HEK293 (cell line): ENCODE measurements around the gene CKS2.

ENCODE experiments used
- CTCF ChIA-PET: fragments of 350-600 bp; formaldehyde crosslinking; extraction: SDS; loops from one replicate; lab custom pipeline; 2021; ENCODE audit warnings: antibody characterized with exemption; lab: Yijun Ruan, JAX
- POLR2A ChIA-PET: fragments of 300-600 bp; formaldehyde crosslinking; extraction: SDS; loops from one replicate; lab custom pipeline; 2020; ENCODE audit warnings: antibody characterized with exemption, inconsistent platforms; lab: Yijun Ruan, JAX
- H3K27ac ChIP-seq: fragments of 200-500 bp; sonication (Bioruptor generic); 2 replicates; pipeline ENCODE4 v1.5.1; 2014; ENCODE audit warnings: low read depth, low read length, control low read depth, inconsistent platforms; ENCODE audit errors: extremely low read depth
- H3K36me3 ChIP-seq, 2 experiments: fragments of 200-500 bp in 1 of 2; sonication (Bioruptor generic) in 1 of 2; 1 replicate in 1 of 2; 2 replicates in 1 of 2; pipeline ENCODE4 v1.5.1; 2014 to 2017; ENCODE audit warnings: inconsistent platforms in 2 of 2, low read length in 2 of 2; ENCODE audit not compliant: control insufficient read depth in 2 of 2, insufficient read depth in 1 of 2
- H3K4me1 ChIP-seq: fragments of 200-500 bp; sonication (Bioruptor generic); 2 replicates; pipeline ENCODE4 v1.5.1; 2014; ENCODE audit warnings: mild to moderate bottlenecking, low read length, inconsistent platforms; ENCODE audit not compliant: control insufficient read depth, insufficient read depth
- H3K4me3 ChIP-seq: 2 replicates; pipeline ENCODE4 v1.5.1; 2011; ENCODE audit warnings: low read depth, mild to moderate bottlenecking, control low read depth, low read length, moderate library complexity
- H3K9me3 ChIP-seq: fragments of 200-500 bp; sonication (Bioruptor generic); 2 replicates; pipeline ENCODE4 v1.5.1; 2014; ENCODE audit warnings: low read depth, low read length, inconsistent platforms; ENCODE audit not compliant: control insufficient read depth, insufficient read depth
- IKZF3 ChIP-seq: fragments of 450-650 bp; IDR thresholded peaks from 2 replicates; pipeline ENCODE4 v1.5.0; 2018; ENCODE audit warnings: missing biosample characterization, mild to moderate bottlenecking, missing genetic modification characterization, moderate library complexity
- KLF16 ChIP-seq: fragments of 450-650 bp; formaldehyde crosslinking; IDR thresholded peaks from 2 replicates; pipeline ENCODE4 v1.5.1; 2017; ENCODE audit warnings: missing biosample characterization, missing genetic modification characterization
- SP2 ChIP-seq: fragments of 450-650 bp; formaldehyde crosslinking; IDR thresholded peaks from 2 replicates; pipeline ENCODE4 v1.5.1; 2016; ENCODE audit warnings: missing biosample characterization, missing genetic modification characterization
- SP3 ChIP-seq: fragments of 450-650 bp; formaldehyde crosslinking; IDR thresholded peaks from 2 replicates; pipeline ENCODE4 v1.5.1; 2016; ENCODE audit warnings: missing biosample characterization, missing genetic modification characterization
- ZBTB21 ChIP-seq: fragments of 450-650 bp; formaldehyde crosslinking; IDR thresholded peaks from 2 replicates; pipeline ENCODE4 v1.5.1; 2017; ENCODE audit warnings: missing biosample characterization, missing genetic modification characterization
- ZBTB8A ChIP-seq: fragments of 450-650 bp; formaldehyde crosslinking; IDR thresholded peaks from 2 replicates; pipeline ENCODE4 v1.5.1; 2016; ENCODE audit warnings: missing biosample characterization, missing genetic modification characterization
- ZFP3 ChIP-seq: fragments of 450-650 bp; formaldehyde crosslinking; IDR thresholded peaks from 2 replicates; pipeline ENCODE4 v1.5.1; 2016; ENCODE audit warnings: low read depth, missing biosample characterization, missing genetic modification characterization
- ZNF138 ChIP-seq: fragments of 450-650 bp; formaldehyde crosslinking; IDR thresholded peaks from 2 replicates; pipeline ENCODE4 v1.5.1; 2016; ENCODE audit warnings: missing biosample characterization, missing genetic modification characterization, borderline replicate concordance
- ZNF157 ChIP-seq: fragments of 450-650 bp; formaldehyde crosslinking; IDR thresholded peaks from 2 replicates; pipeline ENCODE4 v1.5.1; 2016; ENCODE audit warnings: missing biosample characterization, missing genetic modification characterization
- ZNF302 ChIP-seq: fragments of 450-650 bp; formaldehyde crosslinking; IDR thresholded peaks from 2 replicates; pipeline ENCODE4 v1.5.1; 2016; ENCODE audit warnings: missing biosample characterization, missing genetic modification characterization, low read depth
- ZNF426 ChIP-seq: fragments of 450-650 bp; formaldehyde crosslinking; IDR thresholded peaks from 2 replicates; pipeline ENCODE4 v1.5.1; 2017; ENCODE audit warnings: missing biosample characterization, missing genetic modification characterization, mild to moderate bottlenecking, inconsistent platforms, moderate library complexity
- ZNF48 ChIP-seq: fragments of 450-650 bp; formaldehyde crosslinking; IDR thresholded peaks from 2 replicates; pipeline ENCODE4 v1.5.1; 2016; ENCODE audit warnings: missing biosample characterization, missing genetic modification characterization
- ZNF510 ChIP-seq: fragments of 450-650 bp; formaldehyde crosslinking; IDR thresholded peaks from 2 replicates; pipeline ENCODE4 v1.5.1; 2018; ENCODE audit warnings: mild to moderate bottlenecking, missing genetic modification characterization, missing biosample characterization; ENCODE audit not compliant: insufficient replicate concordance
- ZNF549 ChIP-seq: fragments of 450-650 bp; IDR thresholded peaks from 2 replicates; pipeline ENCODE4 v1.5.1; 2018; ENCODE audit warnings: missing biosample characterization, missing genetic modification characterization, mild to moderate bottlenecking, inconsistent platforms, moderate library complexity
- ZNF561 ChIP-seq: fragments of 450-650 bp; IDR thresholded peaks from 2 replicates; pipeline ENCODE4 v1.5.1; 2018; ENCODE audit warnings: missing biosample characterization, missing genetic modification characterization, borderline replicate concordance
- ZNF660 ChIP-seq: fragments of 450-650 bp; IDR thresholded peaks from 2 replicates; pipeline ENCODE4 v1.5.1; 2018; ENCODE audit warnings: missing biosample characterization, mild to moderate bottlenecking, missing genetic modification characterization
- ZNF768 ChIP-seq: fragments of 450-650 bp; formaldehyde crosslinking; IDR thresholded peaks from 2 replicates; pipeline ENCODE4 v1.5.1; 2018; ENCODE audit warnings: missing biosample characterization, mild to moderate bottlenecking, missing genetic modification characterization
- ZNF843 ChIP-seq: fragments of 450-650 bp; formaldehyde crosslinking; IDR thresholded peaks from 2 replicates; pipeline ENCODE4 v1.5.1; 2016; ENCODE audit warnings: missing biosample characterization, missing genetic modification characterization
- TF ChIP-seq, protein P1 (sequence below): fragments of 450-650 bp; formaldehyde crosslinking; IDR thresholded peaks from 2 replicates; pipeline ENCODE4 v1.5.1; 2016; ENCODE audit warnings: missing biosample characterization, missing genetic modification characterization
- TF ChIP-seq, protein P2 (sequence below): fragments of 450-650 bp; formaldehyde crosslinking; IDR thresholded peaks from 2 replicates; pipeline ENCODE4 v1.5.1; 2017; ENCODE audit warnings: missing biosample characterization, missing genetic modification characterization
- TF ChIP-seq, protein P3 (sequence below): sonication (generic); formaldehyde crosslinking; IDR thresholded peaks from 2 replicates; pipeline ENCODE4 v1.8.1; 2022; ENCODE audit warnings: mild to moderate bottlenecking, moderate library complexity, missing genetic modification reagents
- TF ChIP-seq, protein P4 (sequence below): fragments of 450-650 bp; formaldehyde crosslinking; IDR thresholded peaks from 2 replicates; pipeline ENCODE4 v1.5.1; 2017; ENCODE audit warnings: missing biosample characterization, missing genetic modification characterization
- TF ChIP-seq, protein P5 (sequence below): fragments of 450-650 bp; formaldehyde crosslinking; IDR thresholded peaks from 2 replicates; pipeline ENCODE4 v1.5.1; 2016; ENCODE audit warnings: missing biosample characterization, missing genetic modification characterization
- TF ChIP-seq, protein P6 (sequence below): fragments of 450-650 bp; formaldehyde crosslinking; conservative IDR thresholded peaks from 2 replicates; pipeline ENCODE4 v1.5.1; 2016; ENCODE audit warnings: low read depth, missing biosample characterization, missing genetic modification characterization

CKS2 gene

DNA sequence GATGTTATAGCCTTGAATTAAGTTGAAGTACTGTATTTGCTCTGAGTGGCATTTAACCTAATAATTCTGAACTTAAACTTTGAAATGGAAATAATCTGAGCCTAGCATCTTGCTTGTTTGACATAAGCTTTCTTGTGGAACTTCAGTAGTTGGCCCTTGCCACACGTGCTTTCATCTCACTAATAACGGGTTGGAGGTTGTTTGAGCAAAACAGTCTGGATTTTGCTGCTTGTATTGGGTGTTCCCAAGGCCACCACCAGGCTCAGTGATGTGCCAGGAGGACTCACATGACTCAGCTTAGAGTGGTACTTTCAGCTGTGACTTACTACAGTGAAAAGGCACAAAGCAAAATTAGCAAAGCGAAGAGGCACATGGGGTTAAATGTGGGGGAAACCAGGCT lies 43.0 kb downstream of the CKS2 start:
- H3K4me3 ChIP-seq, result no peak overlapping the region
- H3K4me1 ChIP-seq, result no peaks in the 10 kb centered on the region
- peaks cover 0 to 100% of the 10 kb centered on the region in 2 experiments; a peak in 1 of 3 replicates for H3K36me3 ChIP-seq
- ChIA-PET POLR2A (no interaction called here), CTCF (no interaction called here)
- H3K9me3 ChIP-seq, result no peaks in the 10 kb centered on the region
- H3K27ac ChIP-seq, result no peak overlapping the region
- TF ChIP-seq ZNF660 (tag by site-specific recombination), result no peak
- no peak for TF ChIP-seq KLF16
- TF ChIP-seq ZNF561 (tag by site-specific recombination), result no peak
- no peak for TF ChIP-seq ZNF426 (tag by site-specific recombination)
- TF ChIP-seq, protein P1, sequence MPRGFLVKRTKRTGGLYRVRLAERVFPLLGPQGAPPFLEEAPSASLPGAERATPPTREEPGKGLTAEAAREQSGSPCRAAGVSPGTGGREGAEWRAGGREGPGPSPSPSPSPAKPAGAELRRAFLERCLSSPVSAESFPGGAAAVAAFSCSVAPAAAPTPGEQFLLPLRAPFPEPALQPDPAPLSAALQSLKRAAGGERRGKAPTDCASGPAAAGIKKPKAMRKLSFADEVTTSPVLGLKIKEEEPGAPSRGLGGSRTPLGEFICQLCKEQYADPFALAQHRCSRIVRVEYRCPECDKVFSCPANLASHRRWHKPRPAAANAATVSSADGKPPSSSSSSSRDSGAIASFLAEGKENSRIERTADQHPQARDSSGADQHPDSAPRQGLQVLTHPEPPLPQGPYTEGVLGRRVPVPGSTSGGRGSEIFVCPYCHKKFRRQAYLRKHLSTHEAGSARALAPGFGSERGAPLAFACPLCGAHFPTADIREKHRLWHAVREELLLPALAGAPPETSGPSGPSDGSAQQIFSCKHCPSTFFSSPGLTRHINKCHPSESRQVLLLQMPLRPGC (tag by site-specific recombination), result no peak
- TF ChIP-seq ZNF768, result no peak
- TF ChIP-seq, protein P2, sequence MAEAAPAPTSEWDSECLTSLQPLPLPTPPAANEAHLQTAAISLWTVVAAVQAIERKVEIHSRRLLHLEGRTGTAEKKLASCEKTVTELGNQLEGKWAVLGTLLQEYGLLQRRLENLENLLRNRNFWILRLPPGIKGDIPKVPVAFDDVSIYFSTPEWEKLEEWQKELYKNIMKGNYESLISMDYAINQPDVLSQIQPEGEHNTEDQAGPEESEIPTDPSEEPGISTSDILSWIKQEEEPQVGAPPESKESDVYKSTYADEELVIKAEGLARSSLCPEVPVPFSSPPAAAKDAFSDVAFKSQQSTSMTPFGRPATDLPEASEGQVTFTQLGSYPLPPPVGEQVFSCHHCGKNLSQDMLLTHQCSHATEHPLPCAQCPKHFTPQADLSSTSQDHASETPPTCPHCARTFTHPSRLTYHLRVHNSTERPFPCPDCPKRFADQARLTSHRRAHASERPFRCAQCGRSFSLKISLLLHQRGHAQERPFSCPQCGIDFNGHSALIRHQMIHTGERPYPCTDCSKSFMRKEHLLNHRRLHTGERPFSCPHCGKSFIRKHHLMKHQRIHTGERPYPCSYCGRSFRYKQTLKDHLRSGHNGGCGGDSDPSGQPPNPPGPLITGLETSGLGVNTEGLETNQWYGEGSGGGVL, result no peak
- TF ChIP-seq ZNF138 (tag by site-specific recombination), result no peak
- TF ChIP-seq ZNF157, result no peak
- TF ChIP-seq SP3 (tag by site-specific recombination), result no peak
- TF ChIP-seq SP2 (tag by site-specific recombination), result no peak

DNA sequence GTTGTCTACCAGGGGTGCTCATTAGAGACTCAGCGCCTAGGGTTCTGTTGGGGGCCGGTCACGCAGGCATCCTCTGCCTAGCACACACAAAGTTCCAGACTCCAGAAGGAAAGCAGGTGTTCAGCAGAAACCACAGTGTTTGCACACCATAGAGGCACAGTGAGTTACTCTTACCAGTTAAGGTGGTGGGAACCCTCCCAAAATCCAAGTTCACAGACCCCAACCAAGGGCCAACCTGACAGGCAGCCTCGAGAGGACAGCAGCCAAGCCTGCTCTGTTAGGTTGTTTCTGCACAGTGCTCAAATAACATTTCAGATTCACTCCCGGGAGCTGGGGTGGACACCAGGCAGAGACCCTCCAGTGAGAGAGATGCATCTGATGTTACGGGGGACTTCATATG lies 43.5 kb downstream of the CKS2 start:
- Histone ChIP-seq H3K9me3 (no peaks in the 10 kb centered on the region), H3K36me3 (peaks cover 0 to 98% of the 10 kb centered on the region in 2 experiments; a peak in 1 of 3 replicates), H3K4me3 (no peak overlapping the region), H3K27ac (no peak overlapping the region), H3K4me1 (no peaks in the 10 kb centered on the region)
- TF ChIP-seq ZNF48 (no peak), IKZF3 (no peak), ZBTB21 (tag by site-specific recombination) (no peak), ZNF549 (tag by site-specific recombination) (no peak), ZNF843 (tag by site-specific recombination) (no peak), ZNF510 (tag by site-specific recombination) (no peak), ZNF302 (tag by site-specific recombination) (no peak), ZFP3 (tag by site-specific recombination) (no peak), ZBTB8A (tag by site-specific recombination) (no peak)
- TF ChIP-seq, protein P3, sequence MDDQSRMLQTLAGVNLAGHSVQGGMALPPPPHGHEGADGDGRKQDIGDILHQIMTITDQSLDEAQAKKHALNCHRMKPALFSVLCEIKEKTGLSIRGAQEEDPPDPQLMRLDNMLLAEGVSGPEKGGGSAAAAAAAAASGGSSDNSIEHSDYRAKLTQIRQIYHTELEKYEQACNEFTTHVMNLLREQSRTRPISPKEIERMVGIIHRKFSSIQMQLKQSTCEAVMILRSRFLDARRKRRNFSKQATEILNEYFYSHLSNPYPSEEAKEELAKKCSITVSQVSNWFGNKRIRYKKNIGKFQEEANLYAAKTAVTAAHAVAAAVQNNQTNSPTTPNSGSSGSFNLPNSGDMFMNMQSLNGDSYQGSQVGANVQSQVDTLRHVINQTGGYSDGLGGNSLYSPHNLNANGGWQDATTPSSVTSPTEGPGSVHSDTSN (CRISPR knock-in tag), result no peak
- TF ChIP-seq, protein P4, sequence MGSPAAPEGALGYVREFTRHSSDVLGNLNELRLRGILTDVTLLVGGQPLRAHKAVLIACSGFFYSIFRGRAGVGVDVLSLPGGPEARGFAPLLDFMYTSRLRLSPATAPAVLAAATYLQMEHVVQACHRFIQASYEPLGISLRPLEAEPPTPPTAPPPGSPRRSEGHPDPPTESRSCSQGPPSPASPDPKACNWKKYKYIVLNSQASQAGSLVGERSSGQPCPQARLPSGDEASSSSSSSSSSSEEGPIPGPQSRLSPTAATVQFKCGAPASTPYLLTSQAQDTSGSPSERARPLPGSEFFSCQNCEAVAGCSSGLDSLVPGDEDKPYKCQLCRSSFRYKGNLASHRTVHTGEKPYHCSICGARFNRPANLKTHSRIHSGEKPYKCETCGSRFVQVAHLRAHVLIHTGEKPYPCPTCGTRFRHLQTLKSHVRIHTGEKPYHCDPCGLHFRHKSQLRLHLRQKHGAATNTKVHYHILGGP (tag by site-specific recombination), result no peak
- TF ChIP-seq, protein P5, sequence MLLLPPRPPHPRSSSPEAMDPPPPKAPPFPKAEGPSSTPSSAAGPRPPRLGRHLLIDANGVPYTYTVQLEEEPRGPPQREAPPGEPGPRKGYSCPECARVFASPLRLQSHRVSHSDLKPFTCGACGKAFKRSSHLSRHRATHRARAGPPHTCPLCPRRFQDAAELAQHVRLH, result no peak
- TF ChIP-seq, protein P6, sequence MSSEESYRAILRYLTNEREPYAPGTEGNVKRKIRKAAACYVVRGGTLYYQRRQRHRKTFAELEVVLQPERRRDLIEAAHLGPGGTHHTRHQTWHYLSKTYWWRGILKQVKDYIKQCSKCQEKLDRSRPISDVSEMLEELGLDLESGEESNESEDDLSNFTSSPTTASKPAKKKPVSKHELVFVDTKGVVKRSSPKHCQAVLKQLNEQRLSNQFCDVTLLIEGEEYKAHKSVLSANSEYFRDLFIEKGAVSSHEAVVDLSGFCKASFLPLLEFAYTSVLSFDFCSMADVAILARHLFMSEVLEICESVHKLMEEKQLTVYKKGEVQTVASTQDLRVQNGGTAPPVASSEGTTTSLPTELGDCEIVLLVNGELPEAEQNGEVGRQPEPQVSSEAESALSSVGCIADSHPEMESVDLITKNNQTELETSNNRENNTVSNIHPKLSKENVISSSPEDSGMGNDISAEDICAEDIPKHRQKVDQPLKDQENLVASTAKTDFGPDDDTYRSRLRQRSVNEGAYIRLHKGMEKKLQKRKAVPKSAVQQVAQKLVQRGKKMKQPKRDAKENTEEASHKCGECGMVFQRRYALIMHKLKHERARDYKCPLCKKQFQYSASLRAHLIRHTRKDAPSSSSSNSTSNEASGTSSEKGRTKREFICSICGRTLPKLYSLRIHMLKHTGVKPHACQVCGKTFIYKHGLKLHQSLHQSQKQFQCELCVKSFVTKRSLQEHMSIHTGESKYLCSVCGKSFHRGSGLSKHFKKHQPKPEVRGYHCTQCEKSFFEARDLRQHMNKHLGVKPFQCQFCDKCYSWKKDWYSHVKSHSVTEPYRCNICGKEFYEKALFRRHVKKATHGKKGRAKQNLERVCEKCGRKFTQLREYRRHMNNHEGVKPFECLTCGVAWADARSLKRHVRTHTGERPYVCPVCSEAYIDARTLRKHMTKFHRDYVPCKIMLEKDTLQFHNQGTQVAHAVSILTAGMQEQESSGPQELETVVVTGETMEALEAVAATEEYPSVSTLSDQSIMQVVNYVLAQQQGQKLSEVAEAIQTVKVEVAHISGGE (tag by site-specific recombination), result no peak
- CTCF ChIA-PET, result no interaction called here
- POLR2A ChIA-PET, result no interaction called here
